ENCODE measurements around the gene PCBP3.

Gene PCBP3

GRCh38 chr21:45985471-45986315, 342.2 kb downstream of the PCBP3 start:
- no peak for DNase-seq

DNA sequence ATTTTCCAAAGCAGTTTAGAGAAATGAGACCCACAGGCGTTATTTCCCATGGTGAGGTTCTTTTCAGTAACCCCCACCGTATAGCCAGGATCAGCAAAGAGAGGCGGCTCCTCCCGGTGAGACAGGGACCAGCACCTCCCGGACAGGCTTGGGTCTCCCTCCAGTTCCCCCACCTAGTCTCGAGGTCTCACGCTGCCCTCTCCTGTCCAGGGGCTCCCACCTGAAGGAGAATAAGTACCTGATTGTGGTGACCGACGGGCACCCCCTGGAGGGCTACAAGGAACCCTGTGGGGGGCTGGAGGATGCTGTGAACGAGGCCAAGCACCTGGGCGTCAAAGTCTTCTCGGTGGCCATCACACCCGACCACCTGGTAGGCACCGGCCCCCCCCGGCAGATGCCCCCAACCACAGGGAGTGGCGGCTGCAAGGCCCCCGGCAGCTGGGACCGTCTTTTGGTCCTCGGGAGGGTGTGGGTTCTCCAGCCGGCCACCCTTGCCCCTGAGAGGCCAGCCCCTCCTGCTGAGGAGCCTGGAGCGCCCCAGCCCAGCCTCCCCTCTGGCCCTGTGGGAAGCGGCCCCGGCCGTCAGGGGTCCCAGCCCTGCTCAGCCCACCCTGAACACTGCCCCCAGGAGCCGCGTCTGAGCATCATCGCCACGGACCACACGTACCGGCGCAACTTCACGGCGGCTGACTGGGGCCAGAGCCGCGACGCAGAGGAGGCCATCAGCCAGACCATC, 343.0 kb downstream of the PCBP3 start:
- no peak for DNase-seq

DNA sequence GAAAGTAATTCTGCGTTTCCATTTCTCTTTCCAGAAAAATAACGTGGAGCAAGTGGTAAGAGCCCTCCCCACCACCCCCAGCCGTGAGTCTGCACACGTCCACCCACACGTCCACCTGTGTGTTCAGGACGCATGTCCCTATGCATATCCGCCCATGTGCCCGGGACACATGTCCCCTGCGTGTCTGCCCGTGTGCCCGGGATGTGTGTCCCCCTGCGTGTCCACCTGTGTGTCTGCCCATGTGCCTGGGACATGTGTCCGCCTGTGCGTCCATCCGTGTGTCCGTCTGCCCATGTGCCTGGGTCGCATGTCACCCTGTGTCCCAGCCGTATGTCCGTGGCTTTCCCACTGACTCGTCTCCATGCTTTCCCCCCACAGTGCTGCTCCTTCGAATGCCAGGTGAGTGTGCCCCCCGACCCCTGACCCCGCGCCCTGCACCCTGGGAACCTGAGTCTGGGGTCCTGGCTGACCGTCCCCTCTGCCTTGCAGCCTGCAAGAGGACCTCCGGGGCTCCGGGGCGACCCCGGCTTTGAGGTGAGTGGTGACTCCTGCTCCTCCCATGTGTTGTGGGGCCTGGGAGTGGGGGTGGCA, 343.7 kb downstream of the PCBP3 start:
- DNase-seq = no peak

DNA sequence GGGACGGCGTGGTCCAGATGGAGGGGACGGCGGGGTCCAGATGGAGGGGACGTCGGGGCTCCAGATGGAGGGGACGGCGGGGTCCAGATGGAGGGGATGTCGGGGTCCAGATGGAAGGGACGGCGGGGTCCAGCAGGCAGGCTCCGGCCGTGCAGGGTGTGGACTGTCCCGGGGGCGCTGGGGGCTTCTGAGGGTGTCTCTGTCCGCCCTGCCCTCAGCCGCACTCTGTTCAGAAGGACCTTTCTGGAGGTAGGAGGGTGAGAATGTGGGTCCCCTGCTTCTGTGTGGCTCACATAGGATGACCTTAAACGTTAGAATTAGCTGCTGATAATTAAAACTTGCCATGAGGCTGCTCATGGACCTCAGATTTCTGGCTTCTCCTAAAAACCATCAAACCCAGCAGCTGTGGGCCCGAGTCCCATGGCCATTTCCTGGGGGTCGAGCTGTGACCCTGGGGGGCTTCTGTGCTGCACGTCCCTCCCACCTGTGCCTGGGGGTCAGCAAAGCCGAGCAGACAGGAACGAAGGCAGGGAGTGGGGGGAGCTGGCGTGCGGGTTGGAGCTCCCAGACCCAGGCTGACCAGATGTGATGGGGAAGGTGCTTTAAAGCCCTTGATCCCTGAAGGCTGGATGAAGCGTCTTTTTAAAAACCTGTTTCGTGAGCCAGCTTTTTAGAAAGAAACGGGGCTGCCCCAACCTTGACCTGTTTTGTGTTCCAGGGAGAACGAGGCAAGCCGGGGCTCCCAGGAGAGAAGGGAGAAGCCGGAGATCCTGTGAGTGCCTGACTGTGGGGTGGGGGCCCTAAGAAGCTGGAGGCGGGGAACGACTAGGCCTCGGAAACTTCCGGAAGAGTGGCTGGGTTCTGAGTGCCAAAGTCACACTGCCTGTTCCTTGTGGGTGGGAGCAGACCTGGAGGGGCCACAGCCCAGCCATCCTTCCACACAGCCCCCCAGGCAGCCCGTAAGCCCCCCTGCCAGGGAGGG, 345.1 kb downstream of the PCBP3 start:
- no peak for DNase-seq

GRCh38 chr21:45989355-45990048, 346.0 kb downstream of the PCBP3 start:
- DNase-seq = no peak

- DNase-seq = no peak
Measured at GRCh38 chr21:45990049-45990711, 346.7 kb downstream of the PCBP3 start.

DNA sequence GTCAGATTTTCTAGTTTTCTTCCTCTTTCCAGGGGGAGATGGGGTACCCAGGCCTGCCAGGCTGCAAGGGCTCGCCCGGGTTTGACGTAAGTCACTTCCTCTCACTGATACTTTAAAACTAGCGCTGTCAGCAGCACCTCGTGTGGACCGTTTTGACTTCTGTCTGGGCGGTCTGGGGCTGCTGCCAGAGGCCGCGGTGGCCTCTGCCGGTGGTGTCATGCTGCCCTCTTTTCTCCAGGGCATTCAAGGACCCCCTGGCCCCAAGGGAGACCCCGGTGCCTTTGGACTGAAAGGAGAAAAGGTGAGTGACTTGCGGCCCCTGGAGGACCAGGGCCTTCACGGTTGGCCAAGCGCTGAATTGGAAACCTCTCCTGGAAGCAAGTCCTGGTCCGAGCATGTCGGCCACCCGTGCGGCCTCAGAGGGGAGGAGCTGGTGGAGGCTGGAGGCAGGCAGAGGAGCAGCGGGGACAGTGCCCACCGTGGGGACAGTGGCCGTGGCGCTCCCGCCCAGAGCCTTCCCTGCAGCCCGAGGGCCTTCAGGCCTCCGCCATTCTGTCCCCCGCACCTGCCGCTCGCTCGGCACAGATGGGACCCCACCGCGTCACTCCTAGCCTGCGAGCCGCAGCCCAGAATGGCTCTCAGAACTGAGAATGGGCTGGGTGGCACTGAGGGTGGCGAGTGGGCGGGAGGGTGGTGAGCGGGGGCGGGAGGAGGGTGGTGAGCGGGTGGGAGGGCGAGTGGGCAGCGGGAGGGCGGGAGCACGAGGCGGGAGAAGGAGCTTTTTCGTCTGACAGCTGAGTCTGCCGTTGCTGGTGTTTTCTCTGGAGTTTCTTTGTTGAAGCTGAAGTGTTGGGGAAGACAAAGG, 347.4 kb downstream of the PCBP3 start:
- no peak for DNase-seq

GRCh38 chr21:45991606-45992300, 348.2 kb downstream of the PCBP3 start:
- DNase-seq = no peak

Measured in C1 segment of cervical spinal cord (tissue), 14 donors.